Measurements from ENCODE around the gene SPINT1. TPM values are rescaled to one million over a fixed set of nuclear protein-coding genes. Genes with fewer than 3 reads are reported as not detected.

Gene SPINT1
- total and polyA plus RNA-seq, 2 of the 13 experiments (the other 11 are each of a cell fraction or from before 2014, with no cell fraction given): 0.49 to 2.5 TPM

- TF ChIP-seq, protein P1, sequence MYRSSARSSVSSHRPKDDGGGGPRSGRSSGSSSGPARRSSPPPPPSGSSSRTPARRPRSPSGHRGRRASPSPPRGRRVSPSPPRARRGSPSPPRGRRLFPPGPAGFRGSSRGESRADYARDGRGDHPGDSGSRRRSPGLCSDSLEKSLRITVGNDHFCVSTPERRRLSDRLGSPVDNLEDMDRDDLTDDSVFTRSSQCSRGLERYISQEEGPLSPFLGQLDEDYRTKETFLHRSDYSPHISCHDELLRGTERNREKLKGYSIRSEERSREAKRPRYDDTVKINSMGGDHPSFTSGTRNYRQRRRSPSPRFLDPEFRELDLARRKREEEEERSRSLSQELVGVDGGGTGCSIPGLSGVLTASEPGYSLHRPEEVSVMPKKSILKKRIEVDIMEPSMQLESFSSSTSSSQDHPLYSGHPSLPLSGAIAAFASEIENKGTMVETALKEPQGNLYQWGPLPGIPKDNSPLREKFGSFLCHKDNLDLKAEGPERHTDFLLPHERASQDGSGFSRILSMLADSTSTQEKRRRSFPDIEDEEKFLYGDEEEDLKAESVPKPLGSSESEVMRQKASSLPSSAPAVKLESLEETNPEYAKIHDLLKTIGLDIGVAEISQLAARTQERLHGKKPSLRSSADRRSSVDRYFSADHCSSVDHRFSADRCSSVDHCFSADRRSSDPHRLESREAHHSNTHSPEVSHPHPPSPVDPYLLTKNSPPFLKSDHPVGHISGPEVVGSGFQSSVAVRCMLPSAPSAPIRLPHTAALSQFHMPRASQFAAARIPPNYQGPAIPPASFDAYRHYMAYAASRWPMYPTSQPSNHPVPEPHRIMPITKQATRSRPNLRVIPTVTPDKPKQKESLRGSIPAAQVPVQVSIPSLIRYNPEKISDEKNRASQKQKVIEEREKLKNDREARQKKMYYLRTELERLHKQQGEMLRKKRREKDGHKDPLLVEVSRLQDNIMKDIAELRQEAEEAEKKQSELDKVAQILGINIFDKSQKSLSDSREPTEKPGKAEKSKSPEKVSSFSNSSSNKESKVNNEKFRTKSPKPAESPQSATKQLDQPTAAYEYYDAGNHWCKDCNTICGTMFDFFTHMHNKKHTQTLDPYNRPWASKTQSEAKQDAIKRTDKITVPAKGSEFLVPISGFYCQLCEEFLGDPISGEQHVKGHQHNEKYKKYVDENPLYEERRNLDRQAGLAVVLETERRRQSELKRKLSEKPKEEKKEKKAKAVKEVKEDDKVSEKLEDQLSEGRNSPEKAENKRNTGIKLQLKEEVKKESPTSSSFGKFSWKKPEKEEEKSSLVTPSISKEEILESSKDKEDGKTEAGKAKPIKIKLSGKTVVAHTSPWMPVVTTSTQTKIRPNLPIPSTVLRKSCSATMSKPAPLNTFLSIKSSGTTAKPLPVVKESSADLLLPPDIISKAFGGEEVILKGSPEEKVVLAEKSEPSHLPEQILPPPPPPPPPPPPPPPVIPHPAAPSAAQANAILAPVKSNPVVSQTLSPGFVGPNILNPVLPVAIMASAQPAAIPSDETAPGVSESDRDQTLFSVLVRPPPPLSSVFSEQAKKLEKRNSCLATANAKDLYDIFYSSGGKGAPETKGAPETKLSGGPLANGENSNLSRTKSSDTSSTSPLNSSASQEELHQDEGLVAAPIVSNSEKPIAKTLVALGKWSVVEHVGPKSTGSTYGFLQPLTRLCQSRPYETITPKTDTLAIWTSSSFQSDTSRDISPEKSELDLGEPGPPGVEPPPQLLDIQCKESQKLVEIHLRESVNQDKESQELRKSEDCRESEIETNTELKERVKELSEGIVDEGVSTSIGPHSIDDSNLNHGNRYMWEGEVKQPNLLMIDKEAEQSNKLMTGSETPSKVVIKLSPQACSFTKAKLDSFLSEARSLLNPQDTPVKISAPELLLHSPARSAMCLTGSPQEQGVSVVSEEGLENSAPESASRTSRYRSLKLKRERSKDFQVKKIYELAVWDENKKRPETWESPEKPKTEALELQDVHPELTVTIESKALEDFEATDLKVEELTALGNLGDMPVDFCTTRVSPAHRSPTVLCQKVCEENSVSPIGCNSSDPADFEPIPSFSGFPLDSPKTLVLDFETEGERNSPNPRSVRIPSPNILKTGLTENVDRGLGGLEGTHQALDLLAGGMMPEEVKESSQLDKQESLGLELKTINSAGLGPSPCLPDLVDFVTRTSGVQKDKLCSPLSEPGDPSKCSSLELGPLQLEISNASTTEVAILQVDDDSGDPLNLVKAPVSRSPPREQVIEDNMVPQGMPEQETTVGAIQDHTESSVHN (CRISPR knock-in tag; IDR thresholded peaks at IDR 0.05): no peak
- TF ChIP-seq ATF3 (CRISPR knock-in tag; IDR thresholded peaks at IDR 0.05) (no peak), ARNTL (CRISPR knock-in tag; IDR thresholded peaks at IDR 0.05) (no peak), MIER2 (CRISPR knock-in tag; IDR thresholded peaks at IDR 0.05) (no peak), RARG (CRISPR knock-in tag; IDR thresholded peaks at IDR 0.05; ENCODE audit: low read depth) (no peak), SALL1 (CRISPR knock-in tag; IDR thresholded peaks at IDR 0.05) (peak; percentile 20; the same call in 1 of the 2 replicates), HINFP (CRISPR knock-in tag; IDR thresholded peaks at IDR 0.05; ENCODE audit: low read depth) (no peak), ZNF225 (CRISPR knock-in tag; IDR thresholded peaks at IDR 0.05) (no peak), CENPBD1 (CRISPR knock-in tag; IDR thresholded peaks at IDR 0.05; ENCODE audit: borderline replicate concordance, low read depth) (no peak), FOSL1 (CRISPR knock-in tag; IDR thresholded peaks at IDR 0.05; ENCODE audit: borderline replicate concordance) (no peak), HNRNPUL1 (IDR thresholded peaks at IDR 0.05; ENCODE audit: low read depth, low read length) (no peak), ZNF816 (CRISPR knock-in tag; IDR thresholded peaks at IDR 0.05; ENCODE audit: borderline replicate concordance) (no peak), ZBTB1 (CRISPR knock-in tag; IDR thresholded peaks at IDR 0.05; ENCODE audit: borderline replicate concordance) (no peak), SOX13 (IDR thresholded peaks at IDR 0.05) (no peak), SOX13 (CRISPR knock-in tag; conservative IDR thresholded peaks at IDR 0.05 in 1 of 2, IDR thresholded peaks at IDR 0.05 in 1 of 2) (no peak), MYPOP (CRISPR knock-in tag; IDR thresholded peaks at IDR 0.05) (0 out of 2 replicates have a peak, but pooled peaks have one; percentile 37)
Measured at GRCh38 chr15:40894681-40895448, 51.0 kb downstream of the SPINT1 start (continued).
